HepG2 (cell line): ENCODE results near the gene KHNYN. TPM values are rescaled to one million over a fixed set of nuclear protein-coding genes. Genes with fewer than 3 reads are reported as not detected.
A peak's percentile ranks its signal among the peaks of the same experiment; 100 is the strongest.

ENCODE experiments used
- ARID4A ChIP-seq: sonication (generic); formaldehyde crosslinking; IDR thresholded peaks from 2 replicates; pipeline ENCODE4 v1.5.0; 2020; ENCODE audit warnings: mild to moderate bottlenecking, missing genetic modification reagents, borderline replicate concordance
- ELF1 ChIP-seq: sonication (generic); formaldehyde crosslinking; IDR thresholded peaks from 2 replicates; pipeline ENCODE4 v1.4.0; 2020; ENCODE audit warnings: missing genetic modification reagents
- FOXP4 ChIP-seq: sonication (generic); formaldehyde crosslinking; IDR thresholded peaks from 2 replicates; pipeline ENCODE4 v1.4.0; 2020; ENCODE audit warnings: missing genetic modification reagents
- HNRNPK ChIP-seq: fragments of 200-400 bp; formaldehyde crosslinking; IDR thresholded peaks from 2 replicates; pipeline ENCODE4 v1.6.1; 2018; ENCODE audit warnings: low read length, low read depth, moderate library complexity, mild to moderate bottlenecking; ENCODE audit not compliant: poor library complexity, severe bottlenecking
- KDM2A ChIP-seq: sonication (generic); formaldehyde crosslinking; IDR thresholded peaks from 2 replicates; pipeline ENCODE4 v1.4.0; 2020; ENCODE audit warnings: low read depth, missing genetic modification reagents, borderline replicate concordance
- MED8 ChIP-seq: sonication (generic); formaldehyde crosslinking; IDR thresholded peaks from 2 replicates; pipeline ENCODE4 v1.8.1; 2023; ENCODE audit warnings: mild to moderate bottlenecking, missing genetic modification reagents; ENCODE audit not compliant: insufficient replicate concordance
- MXD3 ChIP-seq: IDR thresholded peaks from 2 replicates; pipeline ENCODE4 v1.6.1; 2016; ENCODE audit warnings: mild to moderate bottlenecking, missing biosample characterization, missing genetic modification reagents
- NBN ChIP-seq: fragments of 450-650 bp; conservative IDR thresholded peaks from 2 replicates; pipeline ENCODE4 v1.6.1; 2017
- RARG ChIP-seq: sonication (generic); formaldehyde crosslinking; IDR thresholded peaks from 2 replicates; pipeline ENCODE4 v1.4.0; 2020; ENCODE audit warnings: low read depth, mild to moderate bottlenecking, missing genetic modification reagents
- REL ChIP-seq: sonication (generic); formaldehyde crosslinking; conservative IDR thresholded peaks from 2 replicates; pipeline ENCODE4 v1.8.0; 2022; ENCODE audit warnings: mild to moderate bottlenecking, missing genetic modification reagents, moderate library complexity
- RXRA ChIP-seq: sonication (generic); formaldehyde crosslinking; IDR thresholded peaks from 2 replicates; pipeline ENCODE4 v1.5.1; 2020; ENCODE audit warnings: missing genetic modification reagents
- SIX1 ChIP-seq: sonication (generic); formaldehyde crosslinking; IDR thresholded peaks from 2 replicates; pipeline ENCODE4 v1.4.0; 2020; ENCODE audit warnings: missing genetic modification reagents, borderline replicate concordance
- TBX2 ChIP-seq: sonication (generic); formaldehyde crosslinking; IDR thresholded peaks from 2 replicates; pipeline ENCODE4 v1.5.0; 2020; ENCODE audit warnings: missing genetic modification reagents, mild to moderate bottlenecking, borderline replicate concordance
- TFDP1 ChIP-seq: IDR thresholded peaks from 2 replicates; pipeline ENCODE4 v1.6.1; 2016; ENCODE audit warnings: missing compliant biosample characterization, missing genetic modification reagents, borderline replicate concordance
- THYN1 ChIP-seq: sonication (generic); formaldehyde crosslinking; IDR thresholded peaks from 2 replicates; pipeline ENCODE4 v1.8.1; 2023; ENCODE audit warnings: low read depth, mild to moderate bottlenecking, moderate library complexity, missing genetic modification reagents, borderline replicate concordance
- TMF1 ChIP-seq: sonication (generic); formaldehyde crosslinking; IDR thresholded peaks from 2 replicates; pipeline ENCODE4 v1.8.1; 2022; ENCODE audit warnings: low read depth, missing genetic modification reagents
- ZBTB21 ChIP-seq: sonication (generic); formaldehyde crosslinking; IDR thresholded peaks from 2 replicates; pipeline ENCODE4 v1.4.0; 2020; ENCODE audit warnings: missing genetic modification reagents
- ZNF256 ChIP-seq: sonication (generic); formaldehyde crosslinking; conservative IDR thresholded peaks from 2 replicates; pipeline ENCODE4 v1.4.0; 2020; ENCODE audit warnings: missing genetic modification reagents
- ZNF264 ChIP-seq: sonication (generic); formaldehyde crosslinking; IDR thresholded peaks from 2 replicates; pipeline ENCODE4 v1.4.0; 2020; ENCODE audit warnings: missing genetic modification reagents
- ZNF3 ChIP-seq: IDR thresholded peaks from 2 replicates; pipeline ENCODE4 v1.7.0; 2017; ENCODE audit warnings: inconsistent platforms
- ZNF383 ChIP-seq: sonication (generic); formaldehyde crosslinking; IDR thresholded peaks from 2 replicates; pipeline ENCODE4 v1.4.0; 2020; ENCODE audit warnings: missing genetic modification reagents, mild to moderate bottlenecking, borderline replicate concordance
- ZNF552 ChIP-seq: sonication (generic); formaldehyde crosslinking; IDR thresholded peaks from 2 replicates; pipeline ENCODE4 v1.9.0; 2022; ENCODE audit warnings: missing genetic modification reagents, mild to moderate bottlenecking, borderline replicate concordance
- polyA plus RNA-seq, 8 experiments: library from polyadenylated mRNA; depleted of rRNA in 3 of 8; stranded (reverse) in 7 of 8; unstranded in 1 of 8; fragments of >200 nt; fragmentation: Illumina TruSeq in 4 of 8; extraction: Trizol in 4 of 8; gene quantifications; 2 replicates each; pipeline versions ENCODE4 v1.2.1 to v1.2.3, GENCODE V29; 2011 to 2016; ENCODE audit warnings: low read depth in 4 of 8, missing spikeins in 1 of 8, mixed read lengths in 1 of 8; ENCODE audit not compliant: insufficient read depth in 1 of 8
- total RNA-seq, 5 experiments: library from RNA; depleted of rRNA; stranded (reverse); fragments of >200 nt; fragmentation: Illumina TruSeq; extraction: Trizol; gene quantifications; 2 replicates each; pipeline ENCODE4 v1.2.3, GENCODE V29; 2016; ENCODE audit warnings: low read depth in 1 of 5

KHNYN gene
- total and polyA plus RNA-seq, 2 of the 13 experiments (the other 11 are each of a cell fraction or from before 2014, with no cell fraction given), result 52.8 to 75.7 TPM

GRCh38 chr14:24398653-24399446 lies 30.9 kb upstream of the KHNYN start, which contains the start of gene NYNRIN (continued):
- TF ChIP-seq TMF1, result 0 out of 2 replicates have a peak, but pooled peaks have one; percentile 17
- peak; percentile 35; the same call in 1 of the 2 replicates for TF ChIP-seq ARID4A
- no peak for TF ChIP-seq RXRA (CRISPR knock-in tag)
- no peak for TF ChIP-seq ZBTB21
- TF ChIP-seq RARG (CRISPR knock-in tag), result no peak
- no peak for TF ChIP-seq ZNF256 (CRISPR knock-in tag)
- no peak for TF ChIP-seq ZNF383 (CRISPR knock-in tag)
- no peak for TF ChIP-seq FOXP4 (CRISPR knock-in tag)
- 0 out of 2 replicates have a peak, but pooled peaks have one; percentile 16 for TF ChIP-seq MXD3 (CRISPR knock-in tag)
- TF ChIP-seq MED8 (CRISPR knock-in tag), result no peak
- TF ChIP-seq HNRNPK, result peak; percentile 78
- TF ChIP-seq ZNF552 (CRISPR knock-in tag), result no peak
- no peak for TF ChIP-seq THYN1 (CRISPR knock-in tag)
- no peak for TF ChIP-seq REL (CRISPR knock-in tag)
- no peak for TF ChIP-seq ZNF264 (CRISPR knock-in tag)
- TF ChIP-seq NBN, result no peak
- 0 out of 2 replicates have a peak, but pooled peaks have one; percentile 17 for TF ChIP-seq ELF1 (CRISPR knock-in tag)
- TF ChIP-seq SIX1 (CRISPR knock-in tag), result no peak
- 0 out of 2 replicates have a peak, but pooled peaks have one; percentile 22 for TF ChIP-seq TFDP1 (CRISPR knock-in tag)
- no peak for TF ChIP-seq KDM2A (CRISPR knock-in tag)
- no peak for TF ChIP-seq ZNF3
- no peak; the same call in 1 of the 2 replicates for TF ChIP-seq TBX2 (CRISPR knock-in tag)
